H1 (cell line): ENCODE results near the gene ANAPC2. TPM values are rescaled to one million over a fixed set of nuclear protein-coding genes. Genes with fewer than 3 reads are reported as not detected.

Source experiments
- CHD2 ChIP-seq: IDR thresholded peaks from 2 replicates; pipeline ENCODE4 v1.6.1; 2012; ENCODE audit warnings: low read length, improper control_type of control experiment
- polyA plus RNA-seq, 7 experiments: library from polyadenylated mRNA; depleted of rRNA in 3 of 7; stranded (reverse) in 5 of 7; unstranded in 2 of 7; fragments of >200 nt in 5 of 7; fragments of 200-250 nt in 2 of 7; gene quantifications; 1 replicate in 5 of 7; 2 replicates in 1 of 7; 4 replicates in 1 of 7; pipeline versions ENCODE4 v1.2.1 to v1.2.3, GENCODE V29; 2011 to 2013; ENCODE audit warnings: missing spikeins in 2 of 7, mixed read lengths in 2 of 7
- total RNA-seq: library from RNA; stranded (reverse); fragmentation: NEBNext Ultra II Directional; extraction: Animal tissue kit (Norgen Biotek cat#: 25700); gene quantifications from 2 replicates; pipeline ENCODE4 v1.2.1, GENCODE V29; 2021

The ANAPC2 gene
- total and polyA plus RNA-seq, 2 of the 8 experiments (the other 6 are each of a cell fraction or from before 2014, with no cell fraction given), result 30.2 to 37.7 TPM

DNA sequence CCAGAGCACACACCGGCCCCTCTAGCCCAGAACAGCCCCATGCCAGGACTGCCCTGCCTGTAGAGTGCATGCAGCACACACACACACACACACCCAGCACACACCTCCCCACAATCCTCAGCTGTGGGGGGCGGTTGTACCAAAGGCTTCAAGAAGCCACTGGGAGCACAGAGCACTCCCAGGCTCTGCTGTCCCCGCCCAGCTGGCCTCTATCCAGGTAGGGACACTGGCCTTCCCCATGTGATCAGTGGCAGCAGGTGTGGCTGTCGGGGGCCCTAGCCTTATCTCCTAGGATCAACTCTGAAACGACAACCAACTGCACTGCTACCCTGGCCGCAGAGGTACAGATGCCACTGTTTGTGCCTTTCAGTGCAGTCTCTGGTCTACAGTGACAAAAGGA, 2.0 kb downstream of the ANAPC2 start (continued):
- TF ChIP-seq CHD2, result no peak
